Caco-2 (cell line): ENCODE data around the gene VPS9D1. TPM values are rescaled to one million over a fixed set of nuclear protein-coding genes. Genes with fewer than 3 reads are reported as not detected.

Source experiments
- BruUV-seq: library from RNA; stranded (reverse); fragments of 400-500 nt; replicated peaks from 2 replicates; lab custom pipeline; 2021; lab: Mats Ljungman, UMichigan
- CTCF ChIA-PET: fragments of 300-600 bp; sonication (Branson Sonifier 250); formaldehyde crosslinking; loops from one replicate; lab custom pipeline; 2022; ENCODE audit warnings: antibody characterized with exemption; lab: Charles Lee
- POLR2A ChIA-PET: fragments of 300-600 bp; sonication (Branson Sonifier 250); formaldehyde crosslinking; loops from one replicate; lab custom pipeline; 2022; ENCODE audit warnings: antibody characterized with exemption; lab: Charles Lee
- DNase-seq, 2 experiments: peaks; one replicate each; pipeline versions ENCODE4 v3.0.0 to v3.0.0-alpha.2; 2020 to 2022
- H3K27me3 ChIP-seq: replicated peaks from 2 replicates; pipeline ENCODE4 v1.6.0; 2011; ENCODE audit warnings: low read length; ENCODE audit not compliant: control insufficient read depth, insufficient read depth
- H3K36me3 ChIP-seq: 2 replicates; pipeline ENCODE4 v1.5.1; 2011; ENCODE audit warnings: low read length; ENCODE audit not compliant: control insufficient read depth, insufficient read depth
- H3K4me1 ChIP-seq: fragments of 250-450 bp; sonication (Bioruptor Pico); 2 replicates; pipeline ENCODE4 v1.5.1; 2020; ENCODE audit warnings: mild to moderate bottlenecking
- H3K4me3 ChIP-seq: 2 replicates; pipeline ENCODE4 v1.5.1; 2011; ENCODE audit warnings: low read depth, mild to moderate bottlenecking, control low read depth, low read length
- H3K9me3 ChIP-seq: fragments of 250-450 bp; sonication (Bioruptor Pico); 2 replicates; pipeline ENCODE4 v1.5.1; 2020; ENCODE audit warnings: mild to moderate bottlenecking, moderate library complexity
- H3K27ac Mint-ChIP-seq: one replicate; pipeline ENCODE4 v1.8.0; 2022; ENCODE audit warnings: mixed read lengths; ENCODE audit not compliant: unreplicated experiment
- H3K27me3 Mint-ChIP-seq: one replicate; pipeline ENCODE4 v1.8.0; 2022; ENCODE audit warnings: mixed read lengths; ENCODE audit not compliant: insufficient read depth, unreplicated experiment
- H3K36me3 Mint-ChIP-seq: one replicate; pipeline ENCODE4 v1.8.0; 2022; ENCODE audit warnings: mild to moderate bottlenecking, mixed read lengths; ENCODE audit not compliant: insufficient read depth, unreplicated experiment
- H3K4me1 Mint-ChIP-seq: one replicate; pipeline ENCODE4 v1.8.0; 2022; ENCODE audit warnings: low read depth, mixed read lengths; ENCODE audit not compliant: unreplicated experiment
- H3K4me3 Mint-ChIP-seq: one replicate; pipeline ENCODE4 v1.8.0; 2022; ENCODE audit warnings: mild to moderate bottlenecking, moderate library complexity, mixed read lengths; ENCODE audit not compliant: unreplicated experiment
- H3K9me3 Mint-ChIP-seq: one replicate; pipeline ENCODE4 v1.8.0; 2022; ENCODE audit warnings: mixed read lengths; ENCODE audit not compliant: unreplicated experiment
- CTCF ChIP-seq, 2 experiments: fragments of 200-600 bp in 1 of 2; IDR thresholded peaks; 1 replicate in 1 of 2; 2 replicates in 1 of 2; pipeline versions ENCODE4 v1.5.1 to v1.8.0; 2011 to 2022; ENCODE audit warnings: antibody characterized with exemption in 1 of 2, control low read depth in 1 of 2, inconsistent platforms in 1 of 2, low read depth in 1 of 2, low read length in 1 of 2, mild to moderate bottlenecking in 1 of 2, moderate library complexity in 1 of 2; ENCODE audit not compliant: insufficient read depth in 1 of 2, severe bottlenecking in 1 of 2, unreplicated experiment in 1 of 2
- intact Hi-C: fragments of 100-400 bp; cut with micrococcal nuclease; formaldehyde crosslinking; loops from one replicate; pipeline ENCODE4 v1.10.0; 2022; ENCODE audit not compliant: unreplicated experiment
- total RNA-seq: library from RNA; stranded (reverse); gene quantifications from 2 replicates; pipeline ENCODE4 v1.2.3, GENCODE V29; 2022

VPS9D1 gene
- total RNA-seq, 1 experiment from 2014 or later = 6.3 TPM

GRCh38 chr16:89720551-89720812 is 216 bp downstream of the VPS9D1 start:
- H3K9me3 ChIP-seq = no peaks in the 10 kb centered on the region
- Mint-ChIP-seq H3K4me3 (peak overlapping the region; percentile 80), H3K9me3 (no peaks in the 10 kb centered on the region), H3K27ac (peak overlapping the region; percentile 71), H3K4me1 (peaks cover 32% of the 10 kb centered on the region), H3K27me3 (no peaks in the 10 kb centered on the region), H3K36me3 (peaks cover 79% of the 10 kb centered on the region)
- H3K36me3 ChIP-seq = peaks cover 6% of the 10 kb centered on the region
- DNase-seq = peak; percentile 75 to 81
- H3K27me3 ChIP-seq = no peaks in the 10 kb centered on the region
- ChIA-PET POLR2A (interaction anchor here (1.3 to 1.5 kb wide), 2 partner anchors 20 to 34 kb away, joined by 4 read pairs; partner anchors contain the start of gene CDK10), CTCF (interaction anchor here (0.6 to 1.0 kb wide), 3 partner anchors 9 to 188 kb away, joined by 4 to 7 read pairs (median 5); no protein-coding TSS in a partner anchor)
- peak overlapping the region; percentile 58 for H3K4me3 ChIP-seq
- no TSS peak for BruUV-seq
- peaks cover 25% of the 10 kb centered on the region for H3K4me1 ChIP-seq
- TF ChIP-seq CTCF (IDR thresholded peaks at IDR 0.05; ENCODE audit: insufficient read depth in 1 of 2, low read depth in 1 of 2, low read length in 1 of 2, severe bottlenecking in 1 of 2, unreplicated experiment in 1 of 2) = no peak
- intact Hi-C loops = loop anchor here (1.0 kb wide), 2 partner anchors 8 to 18 kb away; no protein-coding TSS in a partner anchor

DNA sequence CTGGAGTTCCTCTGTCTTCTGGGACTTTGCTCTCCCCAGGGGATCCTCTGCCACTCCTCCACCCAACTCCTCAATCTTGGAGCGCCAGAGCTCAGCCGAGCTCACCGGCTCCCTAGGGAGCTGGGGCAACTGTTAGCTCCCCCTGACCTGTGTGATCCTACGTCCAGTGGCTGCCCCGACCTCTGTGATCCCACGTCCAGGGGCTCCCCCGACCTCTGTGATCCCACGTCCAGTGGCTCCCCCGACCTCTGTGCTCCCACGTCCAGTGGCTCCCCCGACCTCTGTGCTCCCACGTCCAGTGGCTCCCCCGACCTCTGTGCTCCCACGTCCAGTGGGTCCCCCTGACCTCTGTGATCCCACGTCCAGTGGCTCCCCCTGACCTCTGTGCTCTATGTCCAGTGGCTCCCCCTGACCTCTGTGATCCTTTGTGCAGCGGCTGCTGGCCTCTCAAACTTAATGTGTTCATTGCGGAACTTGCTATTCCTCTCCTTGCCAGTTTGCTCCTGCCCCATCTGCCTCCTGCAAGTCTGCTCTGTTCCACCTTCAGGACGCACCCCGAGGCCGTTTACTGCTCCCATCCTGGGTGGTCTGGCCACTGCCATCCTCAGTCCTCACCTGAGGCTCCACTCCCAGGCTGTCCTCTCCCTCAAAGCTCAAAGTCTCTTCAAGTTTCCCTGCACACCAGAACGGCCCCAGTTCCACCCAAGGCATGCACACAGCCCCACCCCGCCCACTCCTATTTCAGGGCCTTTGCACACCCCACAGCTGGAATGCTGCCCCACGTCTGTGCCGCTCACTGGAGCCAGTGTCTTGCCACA is 2.8 kb downstream of the VPS9D1 start:
- Histone ChIP-seq H3K4me3 (no peak overlapping the region), H3K9me3 (no peaks in the 10 kb centered on the region), H3K27me3 (no peaks in the 10 kb centered on the region), H3K36me3 (no peaks in the 10 kb centered on the region; the same call in 1 of the 2 replicates), H3K4me1 (peaks cover 23% of the 10 kb centered on the region)
- H3K4me3 Mint-ChIP-seq = no peak overlapping the region
- no peak for DNase-seq
- BruUV-seq = no TSS peak
- peaks cover 79% of the 10 kb centered on the region for H3K36me3 Mint-ChIP-seq
- intact Hi-C loops = no loop called here
- TF ChIP-seq CTCF (IDR thresholded peaks at IDR 0.05; ENCODE audit: insufficient read depth in 1 of 2, low read depth in 1 of 2, low read length in 1 of 2, severe bottlenecking in 1 of 2, unreplicated experiment in 1 of 2) = no peak
- ChIA-PET CTCF (interaction anchor here (1.4 kb wide), 1 partner anchor 12 kb away, joined by 7 read pairs; no protein-coding TSS in a partner anchor), POLR2A (no interaction called here)
- H3K9me3 Mint-ChIP-seq = no peaks in the 10 kb centered on the region
- no peaks in the 10 kb centered on the region for H3K27me3 Mint-ChIP-seq
- H3K27ac Mint-ChIP-seq = peak overlapping the region; percentile 67
- H3K4me1 Mint-ChIP-seq = peaks cover 28% of the 10 kb centered on the region

DNA sequence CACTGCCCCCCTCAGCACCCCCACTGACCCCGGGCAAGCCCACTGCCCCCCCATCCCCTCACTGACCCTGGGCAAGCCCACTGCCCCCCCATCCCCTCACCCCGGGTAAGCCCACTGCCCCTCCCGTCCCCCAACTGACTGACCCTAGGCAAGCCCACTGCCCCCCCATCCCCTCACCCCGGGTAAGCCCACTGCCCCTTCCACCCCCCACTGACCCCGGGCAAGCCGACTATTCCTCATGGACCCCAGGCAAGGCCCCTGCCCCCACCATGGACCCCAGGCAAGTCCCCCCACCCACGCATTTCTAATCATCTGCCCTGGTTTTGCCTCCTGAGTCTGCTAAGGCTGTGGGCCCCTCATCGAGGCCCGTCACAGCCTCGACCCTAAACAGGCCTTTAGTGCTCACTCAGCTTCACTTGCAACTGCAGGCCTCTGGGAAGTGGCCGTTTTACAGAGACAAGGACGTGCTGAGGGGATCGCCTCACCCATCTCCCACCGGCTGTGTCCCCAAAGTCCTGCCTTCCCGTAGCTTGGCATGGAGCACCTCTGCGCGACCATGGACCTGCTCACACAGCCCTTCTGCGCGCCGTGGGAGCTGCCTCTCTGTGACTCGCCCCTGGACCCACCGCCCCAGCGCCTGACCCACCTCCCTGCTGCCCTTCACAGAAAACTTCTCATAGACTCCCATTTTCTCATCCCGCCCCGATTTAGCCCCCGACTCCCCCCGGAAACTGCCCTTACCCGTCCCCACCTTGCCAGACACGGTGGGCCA is 3.6 kb downstream of the VPS9D1 start:
- H3K4me3 ChIP-seq = no peak overlapping the region
- H3K4me3 Mint-ChIP-seq = no peak overlapping the region
- no peaks in the 10 kb centered on the region for H3K9me3 ChIP-seq
- peaks cover 71% of the 10 kb centered on the region for H3K36me3 Mint-ChIP-seq
- CTCF ChIA-PET = interaction anchor here (1.5 kb wide), 1 partner anchor 17 kb away, joined by 3 read pairs; no protein-coding TSS in a partner anchor
- peaks cover 20% of the 10 kb centered on the region for H3K4me1 ChIP-seq
- POLR2A ChIA-PET = no interaction called here
- H3K27me3 Mint-ChIP-seq = no peaks in the 10 kb centered on the region
- no peak for DNase-seq
- H3K27ac Mint-ChIP-seq = peak overlapping the region; percentile 67
- no peak for TF ChIP-seq CTCF (IDR thresholded peaks at IDR 0.05; ENCODE audit: insufficient read depth in 1 of 2, low read depth in 1 of 2, low read length in 1 of 2, severe bottlenecking in 1 of 2, unreplicated experiment in 1 of 2)
- peaks cover 24% of the 10 kb centered on the region for H3K4me1 Mint-ChIP-seq
- no peaks in the 10 kb centered on the region for H3K36me3 ChIP-seq
- no TSS peak for BruUV-seq
- no peaks in the 10 kb centered on the region for H3K9me3 Mint-ChIP-seq
- intact Hi-C loops = no loop called here
- no peaks in the 10 kb centered on the region for H3K27me3 ChIP-seq
